GM11168 (cell line): Measurements from ENCODE around the gene DNM3.

Experiments used
- in situ Hi-C: fragments of 300-500 bp; cut with MboI; formaldehyde crosslinking; loops from one replicate; pipeline ENCODE4 v1.12.0; 2022; ENCODE audit warnings: low sequenced_read_pairs; ENCODE audit not compliant: unreplicated experiment

Gene DNM3

DNA sequence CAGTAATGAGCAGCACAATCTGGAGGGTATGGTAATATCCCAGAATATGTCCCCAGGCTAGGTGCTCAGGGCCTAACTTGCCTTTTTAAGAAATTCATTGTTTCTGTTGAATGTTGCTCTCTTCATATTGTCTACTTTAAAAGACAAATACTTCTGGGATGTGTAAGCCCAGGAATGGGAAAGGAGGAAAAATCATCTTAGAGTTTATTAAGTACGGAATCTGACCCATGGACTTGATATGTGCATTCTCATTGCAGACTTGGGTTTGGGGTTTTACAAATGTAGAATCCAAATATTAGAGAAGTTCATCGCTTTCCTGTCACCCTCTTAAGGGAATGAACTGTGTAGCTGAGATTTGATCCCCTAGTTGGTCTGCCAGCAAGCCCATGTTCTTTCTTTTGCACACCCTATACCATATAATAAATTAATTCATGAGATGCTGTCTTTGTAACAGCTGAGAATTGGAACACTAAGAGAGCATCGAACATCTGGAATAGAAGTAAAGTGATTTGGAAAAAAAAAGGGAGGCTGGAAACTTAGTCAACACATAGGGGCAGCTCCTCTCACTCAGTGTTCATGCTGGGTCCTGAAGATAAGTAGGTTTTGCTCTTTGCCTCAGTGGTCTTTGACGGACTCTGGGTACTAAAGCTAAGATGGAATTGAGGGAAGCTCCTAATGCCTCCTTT lies 343.4 kb downstream of the DNM3 start:
- in situ Hi-C loops: no loop called here

DNA sequence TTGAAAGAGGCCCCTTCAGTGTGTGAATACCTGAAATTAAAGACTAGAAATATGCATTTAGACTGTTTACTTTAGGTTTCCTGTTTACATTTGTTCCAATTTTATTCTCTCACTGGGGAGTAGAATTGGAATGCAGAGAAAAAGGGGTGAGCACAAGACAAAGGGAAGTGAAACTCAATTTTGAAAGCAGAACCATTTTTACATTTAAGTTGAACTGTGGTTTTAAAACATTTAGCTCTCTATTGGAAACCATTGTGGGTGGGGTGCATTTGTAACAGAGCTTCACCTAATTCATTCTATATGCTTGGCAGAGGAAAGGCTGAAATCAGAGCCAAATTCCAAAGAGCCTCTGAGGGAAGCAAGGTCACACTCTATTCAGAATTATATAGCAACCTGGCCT lies 343.9 kb downstream of the DNM3 start:
- in situ Hi-C loops: no loop called here

DNA sequence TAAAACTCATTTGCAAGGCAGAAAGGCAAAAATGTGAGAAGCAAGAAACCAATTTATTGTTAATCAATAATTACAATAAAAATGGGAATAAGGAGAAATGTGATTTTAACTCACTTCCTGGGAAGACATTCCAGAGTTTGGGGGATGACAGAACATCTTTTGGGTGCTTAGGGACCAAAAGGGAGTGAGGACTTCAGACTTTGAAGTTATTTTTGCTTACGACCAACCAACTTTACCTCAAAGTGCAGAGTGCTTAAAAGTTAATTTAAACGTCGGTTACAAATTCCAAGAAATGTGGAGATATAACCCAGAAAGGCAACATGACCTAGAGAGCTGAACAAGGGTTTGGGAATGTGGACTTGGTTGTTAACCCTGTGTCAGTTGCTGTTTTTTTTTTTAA lies 344.7 kb downstream of the DNM3 start:
- in situ Hi-C loops: no loop called here

DNA sequence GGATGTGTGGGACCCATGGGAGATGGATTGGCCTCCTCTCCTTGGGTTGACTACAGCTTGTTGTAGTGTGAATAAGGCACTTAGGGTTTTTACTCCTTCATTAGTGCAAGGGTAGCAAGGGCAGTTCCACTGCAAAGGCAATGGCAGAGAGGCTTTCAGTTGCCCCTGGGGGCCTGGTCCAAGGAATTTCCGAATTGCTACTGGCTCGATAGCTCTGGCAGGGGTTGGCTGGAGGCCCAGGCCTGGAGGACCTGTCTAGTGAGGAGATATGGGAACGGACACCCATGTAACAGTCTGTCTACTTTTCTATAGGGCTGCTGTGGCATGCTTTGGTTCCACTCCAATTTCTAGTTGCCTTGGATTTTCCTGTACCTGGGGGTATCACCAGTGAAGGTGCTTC lies 360.3 kb downstream of the DNM3 start:
- in situ Hi-C loops: no loop called here

DNA sequence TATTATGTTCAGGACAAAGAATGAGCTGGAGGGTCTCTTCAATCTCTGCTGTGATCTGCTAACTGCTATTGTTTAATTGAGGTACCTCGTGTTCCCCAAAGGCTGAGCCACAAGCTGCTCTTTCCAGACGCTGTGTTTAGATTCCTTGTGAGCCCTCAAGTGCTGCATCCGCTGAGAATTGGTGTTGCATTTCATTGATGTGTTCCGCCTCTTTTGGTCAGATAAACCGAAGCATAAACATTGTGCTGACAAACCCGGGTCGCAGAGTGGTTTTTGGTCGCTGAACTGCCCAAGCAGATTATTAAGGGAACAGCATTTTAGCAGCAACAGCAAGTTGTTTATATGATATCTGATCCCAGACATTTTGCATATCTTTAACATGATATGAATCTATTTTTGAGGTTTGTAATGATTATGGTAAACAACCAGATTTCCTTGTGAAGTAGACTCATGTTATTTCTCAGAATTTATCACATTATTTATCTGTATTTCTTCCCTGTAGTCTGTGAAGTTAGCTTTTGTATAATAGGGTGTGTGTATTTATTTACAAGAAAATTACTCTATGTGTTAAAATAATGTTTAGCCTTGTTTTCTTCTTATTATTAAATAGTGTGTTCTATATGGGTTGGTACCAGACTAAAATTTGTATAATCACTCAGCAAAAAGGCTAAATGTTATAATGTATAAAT lies 362.0 kb downstream of the DNM3 start:
- in situ Hi-C loops: no loop called here

DNA sequence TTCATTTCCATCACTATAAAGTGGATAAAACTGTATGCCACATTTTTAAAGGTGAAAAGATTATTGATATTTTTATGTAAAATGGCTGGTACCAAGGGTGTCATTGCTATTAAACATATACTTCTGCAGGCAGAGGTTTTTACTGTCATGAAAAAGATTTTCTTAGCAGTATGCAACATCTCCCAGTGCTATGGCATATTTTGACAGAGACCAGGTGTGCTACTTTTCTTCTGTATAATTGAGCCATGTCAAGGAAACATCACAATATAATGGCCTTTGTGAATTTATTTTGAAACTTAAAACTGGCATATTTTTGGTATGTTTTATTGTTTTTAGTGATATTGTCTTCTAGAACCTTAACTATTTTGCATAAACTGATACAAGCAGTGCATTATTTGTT lies 362.6 kb downstream of the DNM3 start:
- in situ Hi-C loops: no loop called here

DNA sequence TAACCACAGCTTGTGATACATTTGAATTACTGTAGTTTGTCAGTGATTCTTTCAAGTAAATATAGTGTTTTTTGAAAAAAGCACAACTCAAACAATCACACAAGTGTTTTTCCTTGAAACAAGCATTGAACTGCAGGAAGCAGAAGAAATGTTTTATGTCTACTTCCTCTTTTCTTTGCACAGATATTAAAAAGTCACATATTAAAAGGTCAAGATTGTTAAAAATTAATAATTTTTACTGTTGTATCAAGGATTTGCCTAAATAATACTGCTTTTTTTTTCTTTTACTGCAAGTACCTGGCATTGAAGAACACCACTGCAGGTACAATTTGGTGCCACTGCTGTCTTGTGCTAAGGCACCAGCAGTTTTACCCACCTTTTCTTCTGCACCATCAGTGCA lies 365.0 kb downstream of the DNM3 start:
- in situ Hi-C loops: no loop called here

DNA sequence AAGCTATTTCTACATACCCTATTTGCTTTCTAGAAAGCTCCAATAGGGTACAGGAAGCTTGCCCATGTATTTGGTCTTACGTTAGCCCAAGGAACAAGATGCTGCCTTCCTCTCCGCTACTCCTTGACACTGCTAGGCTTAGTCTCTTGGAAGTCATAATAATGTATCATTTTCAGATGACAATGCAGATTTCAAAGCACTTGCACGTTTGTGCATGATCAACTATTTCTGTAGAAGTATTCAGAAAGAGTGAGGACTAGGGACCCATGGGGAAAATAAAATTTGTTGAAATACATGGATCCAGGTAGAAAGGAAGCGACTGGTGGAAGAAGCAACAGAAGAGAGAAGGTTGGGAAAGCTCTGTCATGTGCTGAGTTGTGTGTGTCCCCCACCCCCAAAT lies 367.3 kb downstream of the DNM3 start:
- in situ Hi-C loops: no loop called here

DNA sequence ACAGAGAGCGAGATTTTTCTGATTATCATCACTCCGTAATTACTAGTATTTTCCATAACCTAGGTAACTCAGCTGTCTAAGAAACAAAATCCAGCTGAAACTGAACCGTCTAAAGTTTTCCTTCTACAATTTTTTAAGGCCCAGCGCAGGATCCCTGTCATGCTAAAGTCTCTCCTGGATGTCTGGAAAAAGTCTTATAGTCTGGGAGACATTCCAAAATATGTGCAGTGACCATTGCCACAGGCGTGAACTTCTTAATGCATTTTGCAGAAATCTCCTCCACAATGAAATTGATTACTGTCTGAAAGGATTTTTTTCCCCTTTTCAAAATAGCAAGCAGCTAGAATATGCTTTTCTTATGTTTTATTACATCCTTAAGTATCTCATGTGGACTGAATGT lies 369.9 kb downstream of the DNM3 start:
- in situ Hi-C loops: no loop called here

DNA sequence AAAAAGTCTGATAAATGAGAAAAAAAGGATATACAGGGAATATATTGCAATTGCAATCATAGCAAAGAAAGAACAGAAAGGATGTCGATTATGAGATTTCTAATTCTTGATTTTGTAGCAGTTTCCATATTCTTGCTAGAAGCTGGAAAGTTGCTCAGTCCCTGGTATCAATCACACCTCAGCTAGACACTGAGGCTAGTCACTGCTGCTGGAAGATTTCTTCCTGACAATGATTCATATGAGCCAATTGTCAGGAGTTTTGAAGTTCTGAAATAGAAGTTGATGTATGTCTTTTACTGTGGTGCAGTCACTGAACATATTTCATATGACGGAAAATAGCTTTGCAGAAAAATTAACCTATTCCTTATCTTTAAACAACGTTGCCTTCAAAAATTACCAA lies 370.8 kb downstream of the DNM3 start:
- in situ Hi-C loops: no loop called here

DNA sequence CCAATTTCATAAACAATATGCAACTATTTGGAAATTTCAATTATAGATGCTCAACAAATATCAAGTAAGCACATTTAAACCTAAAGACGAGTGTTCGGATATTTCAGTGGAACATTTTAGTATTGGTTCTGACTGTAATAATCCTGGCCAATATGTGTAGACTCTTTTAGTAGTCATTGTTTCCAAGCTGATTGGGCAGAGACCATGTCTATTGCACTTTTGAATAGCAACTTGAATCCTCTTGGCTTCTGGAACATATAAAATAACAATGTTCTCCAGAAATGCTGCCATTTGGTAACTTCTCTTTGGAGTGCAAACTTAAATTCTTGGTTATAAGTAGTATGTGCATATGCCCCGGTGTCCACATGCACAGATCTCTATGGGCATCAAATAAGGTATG lies 373.7 kb downstream of the DNM3 start:
- in situ Hi-C loops: no loop called here

DNA sequence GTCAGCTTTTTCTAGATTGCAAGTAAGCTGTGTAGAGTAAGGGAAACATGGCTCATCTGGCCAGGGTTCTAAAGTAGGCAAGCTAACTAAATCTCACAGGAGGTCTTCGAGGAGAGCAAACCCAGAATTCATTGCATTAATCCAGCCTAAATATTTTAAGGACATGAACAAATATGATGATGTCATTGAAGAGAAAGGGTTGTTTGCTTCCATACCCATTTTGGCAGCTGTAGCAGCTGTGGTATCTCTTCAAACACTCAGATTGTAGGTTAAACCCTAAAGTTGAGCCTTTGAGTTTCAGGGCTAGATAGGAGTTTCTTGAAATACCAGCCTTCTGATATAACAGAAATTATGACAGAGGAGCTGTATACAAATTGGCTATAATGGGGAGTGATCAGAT lies 378.7 kb downstream of the DNM3 start:
- in situ Hi-C loops: no loop called here

DNA sequence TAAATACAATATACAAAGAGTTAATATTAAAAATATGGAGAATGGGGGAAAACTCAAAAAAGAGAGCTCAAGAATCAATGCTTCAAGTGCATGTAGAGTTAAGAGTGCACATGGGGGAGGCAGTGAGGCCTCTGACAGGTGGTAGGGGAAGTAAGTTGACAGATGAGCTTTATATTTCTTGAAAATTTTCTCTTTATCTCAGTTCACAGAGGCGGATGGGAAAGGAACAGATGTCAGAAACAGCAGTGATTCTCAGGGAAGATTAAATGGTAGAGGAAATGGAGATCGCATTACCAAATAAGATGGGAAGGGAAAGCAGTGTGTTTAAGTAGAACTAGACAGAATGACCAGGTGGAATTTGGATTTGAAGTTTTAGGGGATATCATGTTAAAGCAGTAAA lies 379.1 kb downstream of the DNM3 start:
- in situ Hi-C loops: no loop called here

DNA sequence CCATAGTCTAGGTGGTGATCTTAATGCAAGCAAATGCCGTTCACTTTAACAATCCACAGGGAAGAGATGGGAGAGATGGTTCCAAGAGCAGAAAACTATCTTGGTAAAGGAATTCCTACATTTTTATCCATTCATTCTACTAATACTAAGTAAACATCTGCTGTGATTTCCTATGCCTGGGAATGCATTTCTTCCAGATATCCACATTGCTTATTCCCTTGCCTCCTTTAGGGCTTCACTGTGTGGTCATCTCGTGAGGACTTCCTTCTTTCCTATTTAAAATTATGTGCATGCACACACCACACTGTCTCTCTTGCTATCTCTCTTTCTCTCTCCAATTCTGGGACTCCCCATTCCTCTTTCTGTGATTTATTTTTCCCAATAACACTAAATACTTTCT lies 380.1 kb downstream of the DNM3 start:
- in situ Hi-C loops: no loop called here

DNA sequence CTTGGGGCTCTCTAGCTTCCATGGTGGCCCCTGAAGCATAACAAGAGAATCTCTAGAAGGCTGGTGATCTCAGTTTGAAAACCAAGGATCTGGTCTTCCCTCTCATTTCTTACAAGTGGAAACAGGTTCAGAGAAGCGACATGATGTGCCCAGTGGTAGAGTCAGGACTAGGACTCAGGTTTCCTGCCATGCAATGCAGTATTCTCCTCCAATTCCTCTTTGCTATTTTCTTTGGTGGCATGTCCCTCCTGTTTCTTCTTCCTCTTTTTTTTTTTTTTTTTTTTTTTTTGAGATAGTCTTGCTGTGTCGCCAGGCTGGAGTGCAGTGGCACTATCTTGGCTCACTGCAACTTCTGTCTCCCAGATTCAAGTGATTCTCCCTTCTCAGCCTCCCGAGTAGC lies 383.6 kb downstream of the DNM3 start:
- in situ Hi-C loops: no loop called here

DNA sequence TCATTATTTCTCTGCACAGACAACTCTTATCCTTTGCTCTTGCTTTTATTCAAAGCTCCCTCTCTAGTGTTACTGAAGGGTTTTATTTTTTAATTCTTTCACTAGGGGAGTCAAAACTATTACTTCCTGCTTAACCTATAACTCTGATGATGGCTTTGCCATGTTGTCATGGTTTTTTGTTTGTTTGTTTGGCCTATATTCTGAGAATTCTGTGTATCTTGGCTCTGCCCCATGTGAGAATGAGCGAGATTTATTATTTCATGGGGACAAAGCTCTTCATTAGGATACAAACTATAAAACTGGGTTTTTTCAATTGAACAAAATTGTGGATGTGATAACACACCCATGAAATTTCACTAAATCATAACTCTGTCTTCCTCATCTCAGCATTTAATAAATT lies 388.6 kb downstream of the DNM3 start:
- in situ Hi-C loops: no loop called here

DNA sequence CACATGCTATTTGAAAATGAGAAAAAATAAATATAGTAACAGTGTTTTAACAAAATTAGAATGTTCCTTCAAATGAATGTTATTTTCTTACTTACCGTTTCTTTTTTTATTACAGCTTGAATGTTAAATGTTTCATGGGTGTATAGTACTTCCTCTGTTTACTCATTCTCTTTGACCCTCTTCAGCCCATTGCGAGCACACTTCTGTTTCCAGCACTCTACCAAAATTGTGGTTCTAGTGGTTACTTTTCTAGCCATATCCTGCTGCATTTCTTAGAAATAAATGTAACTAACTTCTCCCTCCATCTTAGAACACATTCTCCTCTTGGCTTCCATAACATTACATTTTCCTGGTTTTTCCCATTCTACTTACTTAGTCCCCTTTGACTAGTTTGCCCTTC lies 389.2 kb downstream of the DNM3 start:
- in situ Hi-C loops: no loop called here

DNA sequence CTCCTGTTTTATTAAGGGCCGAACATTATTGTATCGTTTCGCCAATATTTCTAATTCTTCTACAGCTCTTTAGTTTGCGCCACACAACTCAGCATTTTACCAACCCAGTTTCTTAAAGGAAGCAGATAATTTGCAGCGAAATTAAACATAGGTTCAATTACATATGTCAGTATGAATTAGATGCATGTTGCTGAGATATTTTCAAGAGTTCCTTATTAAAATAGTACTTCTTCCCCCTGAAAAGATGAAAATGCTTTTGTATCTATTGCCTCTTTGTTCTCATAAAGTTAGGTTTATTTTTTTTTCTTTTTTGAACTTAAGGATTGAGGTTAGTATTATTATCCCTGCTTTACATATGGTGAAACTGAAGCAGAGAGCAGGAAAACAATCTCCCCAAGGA lies 395.7 kb downstream of the DNM3 start:
- in situ Hi-C loops: no loop called here

DNA sequence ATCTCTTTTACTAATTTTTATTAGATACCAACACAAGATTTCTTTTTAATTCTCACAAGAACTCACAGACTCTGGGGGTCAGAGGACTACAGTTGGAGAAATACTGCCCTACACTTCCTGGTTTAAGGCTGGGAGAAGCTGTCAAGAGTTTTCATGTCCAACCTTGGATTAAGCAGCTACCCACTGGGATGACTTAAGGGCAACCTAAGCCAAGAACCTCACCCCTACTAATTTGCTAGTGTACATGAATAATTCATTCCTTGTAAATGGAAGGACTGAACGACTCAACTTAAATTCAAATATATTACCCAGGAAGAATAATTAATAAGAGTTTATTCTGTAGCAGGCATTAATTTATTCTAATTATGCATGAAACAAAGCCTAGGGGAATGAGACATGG lies 396.9 kb downstream of the DNM3 start:
- in situ Hi-C loops: no loop called here

DNA sequence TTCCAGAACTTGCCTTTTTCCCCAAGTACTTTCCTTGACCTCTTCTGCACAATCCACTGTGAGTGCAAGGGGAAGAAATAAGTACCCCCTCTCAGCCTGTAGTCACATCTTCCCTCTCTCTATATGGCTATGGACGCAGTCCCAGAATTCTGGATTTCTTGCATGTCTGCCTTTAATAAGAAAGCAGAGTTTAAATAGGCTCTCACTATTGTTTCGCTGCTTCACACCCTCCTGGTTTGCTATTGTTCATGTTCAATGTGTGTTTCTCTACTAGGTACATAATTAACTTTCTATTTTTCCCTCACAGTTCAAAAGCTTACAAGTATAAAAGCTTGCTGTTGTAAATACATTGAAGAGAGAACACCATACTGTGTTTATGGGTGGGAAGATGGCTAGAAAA lies 397.7 kb downstream of the DNM3 start:
- in situ Hi-C loops: no loop called here

DNA sequence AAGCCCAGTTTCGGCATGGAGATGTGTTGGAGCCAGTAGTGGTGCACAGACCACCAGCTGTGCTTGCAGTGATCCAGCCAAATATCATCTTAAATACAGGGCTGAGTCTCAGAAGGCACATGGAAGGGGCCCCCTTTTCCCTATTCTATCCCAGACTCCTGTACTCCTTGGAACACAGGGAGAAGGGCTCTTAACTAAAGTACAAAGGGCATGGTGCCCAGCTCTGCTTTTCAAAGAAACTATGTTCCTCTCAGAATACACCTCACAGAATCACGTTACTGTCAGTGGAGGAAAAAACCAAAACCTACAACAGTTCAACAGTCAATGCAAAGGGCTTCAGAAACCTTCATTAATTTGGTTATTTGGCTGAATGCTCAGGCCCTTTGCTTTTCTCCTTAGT lies 398.6 kb downstream of the DNM3 start:
- in situ Hi-C loops: no loop called here

DNA sequence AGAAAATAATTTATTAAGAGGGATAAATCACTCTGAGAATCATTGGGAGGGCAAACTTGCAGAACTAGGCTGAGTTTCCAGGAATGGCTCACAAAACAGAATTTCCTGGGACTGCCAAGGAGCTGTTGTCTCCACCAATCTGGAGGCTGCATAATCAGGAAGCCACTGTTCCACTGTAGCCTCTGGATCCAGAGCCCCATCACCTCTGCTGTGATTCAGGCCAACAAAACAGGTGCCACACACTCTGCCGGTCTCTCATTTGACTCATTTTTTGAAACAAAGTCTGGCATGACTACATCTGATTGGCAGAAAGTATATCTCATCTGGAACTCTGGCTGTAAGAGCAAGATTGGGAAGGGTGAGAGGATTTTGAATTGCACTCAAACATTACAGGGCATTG lies 400.2 kb downstream of the DNM3 start:
- in situ Hi-C loops: no loop called here
